SK-N-SH (cell line): ENCODE data around the gene NBL1. TPM values are rescaled to one million over a fixed set of nuclear protein-coding genes. Genes with fewer than 3 reads are reported as not detected.

Experiments used
- CTCF ChIA-PET: fragments of 300-600, 350-600 bp; formaldehyde crosslinking; extraction: SDS; loops from one replicate; lab custom pipeline; 2021; lab: Yijun Ruan, JAX
- POLR2A ChIA-PET: fragments of 350-600 bp; sonication (Branson Sonifier 250); formaldehyde crosslinking; extraction: SDS; loops from one replicate; lab custom pipeline; 2020; ENCODE audit warnings: antibody characterized with exemption, inconsistent platforms; lab: Yijun Ruan, JAX
- DNase-seq: peaks from one replicate; pipeline ENCODE4 v3.0.0; 2012
- H2AFZ ChIP-seq: fragments of 200-600 bp; sonication (generic); 2 replicates; pipeline ENCODE4 v1.8.1; 2016; ENCODE audit warnings: antibody characterized with exemption, mild to moderate bottlenecking, low read depth
- H3F3A ChIP-seq: fragments of 200-600 bp; sonication (generic); replicated peaks from 2 replicates; pipeline ENCODE3; 2016; ENCODE audit warnings: antibody characterized with exemption, mild to moderate bottlenecking; ENCODE audit not compliant: insufficient read depth
- H3K27ac ChIP-seq, 2 experiments: fragments of 200-500 bp in 1 of 2; fragments of 200-600 bp in 1 of 2; sonication (Bioruptor generic) in 1 of 2; sonication (generic), shearing (Covaris generic) in 1 of 2; 2 replicates each; pipeline versions ENCODE4 v1.5.1 to v1.6.1; 2014 to 2016; ENCODE audit warnings: low read depth in 2 of 2, inconsistent platforms in 1 of 2, low read length in 1 of 2, mild to moderate bottlenecking in 1 of 2, mixed read lengths in 1 of 2
- H3K27me3 ChIP-seq: fragments of 200-600 bp; sonication (generic), shearing (Covaris generic); 2 replicates; pipeline ENCODE4 v1.6.1; 2016; ENCODE audit warnings: mixed run types; ENCODE audit not compliant: insufficient read depth
- H3K36me3 ChIP-seq, 2 experiments: fragments of 200-500 bp in 1 of 2; fragments of 200-600 bp in 1 of 2; sonication (Bioruptor generic) in 1 of 2; sonication (generic) in 1 of 2; replicated peaks in 1 of 2; 2 replicates each; pipeline versions ENCODE3 to v1.5.1; 2014 to 2016; ENCODE audit warnings: low read length in 1 of 2, mild to moderate bottlenecking in 1 of 2; ENCODE audit not compliant: insufficient read depth in 2 of 2, control insufficient read depth in 1 of 2
- H3K4me1 ChIP-seq, 2 experiments: fragments of 200-500 bp in 1 of 2; fragments of 200-600 bp in 1 of 2; sonication (Bioruptor generic) in 1 of 2; sonication (generic), shearing (Covaris generic) in 1 of 2; 2 replicates each; pipeline versions ENCODE4 v1.5.1 to v1.6.1; 2014 to 2016; ENCODE audit warnings: low read depth in 1 of 2, low read length in 1 of 2, mixed run types in 1 of 2; ENCODE audit not compliant: insufficient read depth in 2 of 2, control insufficient read depth in 1 of 2
- H3K4me2 ChIP-seq: fragments of 200-600 bp; sonication (generic), shearing (Covaris generic); 2 replicates; pipeline ENCODE4 v1.6.1; 2017; ENCODE audit warnings: mixed run types
- H3K4me3 ChIP-seq, 2 experiments: fragments of 200-500 bp in 1 of 2; fragments of 200-600 bp in 1 of 2; sonication (Bioruptor generic) in 1 of 2; sonication (generic), shearing (Covaris generic) in 1 of 2; 2 replicates each; pipeline versions ENCODE4 v1.5.1 to v1.8.1; 2014 to 2016; ENCODE audit warnings: low read depth in 2 of 2, inconsistent platforms in 1 of 2, low read length in 1 of 2, mild to moderate bottlenecking in 1 of 2, mixed read lengths in 1 of 2, moderate library complexity in 1 of 2
- H3K79me2 ChIP-seq: fragments of 200-600 bp; sonication (generic); 2 replicates; pipeline ENCODE4 v1.8.1; 2017; ENCODE audit warnings: mild to moderate bottlenecking; ENCODE audit not compliant: insufficient read depth
- H3K9ac ChIP-seq: fragments of 200-600 bp; sonication (generic); 2 replicates; pipeline ENCODE4 v1.6.1; 2017; ENCODE audit warnings: mixed run types
- H3K9me2 ChIP-seq: fragments of 200-600 bp; sonication (generic); 2 replicates; pipeline ENCODE4 v1.6.1; 2017; ENCODE audit warnings: mixed run types
- H3K9me3 ChIP-seq: fragments of 200-600 bp; sonication (generic); 2 replicates; pipeline ENCODE4 v1.6.1; 2017; ENCODE audit warnings: mixed run types, mild to moderate bottlenecking, moderate library complexity
- H4K20me1 ChIP-seq: fragments of 200-600 bp; sonication (generic); 2 replicates; pipeline ENCODE4 v1.6.1; 2017; ENCODE audit warnings: mild to moderate bottlenecking, mixed run types; ENCODE audit not compliant: insufficient read depth
- FOSL2 ChIP-seq: IDR thresholded peaks from 2 replicates; pipeline ENCODE4 v1.4.0; 2012; ENCODE audit warnings: low read depth, mild to moderate bottlenecking, moderate library complexity, borderline replicate concordance
- FOXJ3 ChIP-seq: sonication (generic); formaldehyde crosslinking; IDR thresholded peaks from 2 replicates; pipeline ENCODE4 v1.5.1; 2020; ENCODE audit warnings: mild to moderate bottlenecking, missing genetic modification reagents
- FOXM1 ChIP-seq: IDR thresholded peaks from 2 replicates; pipeline ENCODE4 v1.4.0; 2012; ENCODE audit warnings: low read depth, mild to moderate bottlenecking
- MAX ChIP-seq: IDR thresholded peaks from 2 replicates; pipeline ENCODE4 v1.4.0; 2012; ENCODE audit warnings: low read depth
- MEF2A ChIP-seq: IDR thresholded peaks from 2 replicates; pipeline ENCODE4 v1.4.0; 2012; ENCODE audit warnings: low read depth, borderline replicate concordance
- MXI1 ChIP-seq: IDR thresholded peaks from 2 replicates; pipeline ENCODE4 v1.6.1; 2012; ENCODE audit warnings: mild to moderate bottlenecking, low read depth, low read length, improper control_type of control experiment
- NFIC ChIP-seq: IDR thresholded peaks from 2 replicates; pipeline ENCODE4 v1.4.0; 2012; ENCODE audit warnings: borderline replicate concordance
- RCOR1 ChIP-seq: fragments of 150-350 bp; IDR thresholded peaks from 2 replicates; pipeline ENCODE4 v1.6.1; 2017; ENCODE audit warnings: antibody characterized with exemption, low read length
- SMC3 ChIP-seq: IDR thresholded peaks from 2 replicates; pipeline ENCODE4 v1.6.1; 2012; ENCODE audit warnings: low read depth, low read length, improper control_type of control experiment
- TCF12 ChIP-seq: IDR thresholded peaks from 2 replicates; pipeline ENCODE4 v1.4.0; 2012
- WGBS: methylation state at CpG from one replicate; pipeline ENCODE4 v1.1.6; 2017; ENCODE audit warnings: low lambda C conversion rate; 5-methylcytosine and 5-hydroxymethylcytosine counted together
- polyA plus RNA-seq, 3 experiments: library from polyadenylated mRNA; depleted of rRNA; stranded (reverse); fragments of >200 nt; gene quantifications; 2 replicates each; pipeline ENCODE4 v1.2.3, GENCODE V29; 2012

The NBL1 gene
- polyA plus RNA-seq, 1 of the 3 experiments (the other 2 are of a cell fraction), result 36.1 TPM

- Histone ChIP-seq H4K20me1 (no peaks in the 10 kb centered on the region), H3K79me2 (no peaks in the 10 kb centered on the region), H3K4me3 (no peak overlapping the region), H2AFZ (no peak overlapping the region), H3K9me3 (no peaks in the 10 kb centered on the region), H3K27me3 (no peaks in the 10 kb centered on the region), H3F3A (no peaks in the 10 kb centered on the region), H3K9ac (no peak overlapping the region), H3K9me2 (no peaks in the 10 kb centered on the region), H3K27ac (no peak overlapping the region), H3K36me3 (no peaks in the 10 kb centered on the region), H3K4me2 (no peak overlapping the region), H3K4me1 (peaks cover 0 to 13% of the 10 kb centered on the region in 2 experiments; a peak in 1 of 4 replicates)
- WGBS, result 86% methylated on average over 1 of the region's 1 CpG
- CTCF ChIA-PET, result interaction anchor here (1.3 to 2.1 kb wide), 3 partner anchors 17 to 28 kb away, joined by 3 to 16 read pairs (median 8); no protein-coding TSS in a partner anchor
- peak; percentile 30; the same call in 1 of the 2 replicates for TF ChIP-seq RCOR1
- TF ChIP-seq MXI1, result no peak
- no peak for TF ChIP-seq SMC3
- DNase-seq, result no peak
- POLR2A ChIA-PET, result no interaction called here
Measured at GRCh38 chr1:19687414-19687813, 43.3 kb downstream of the NBL1 start.

GRCh38 chr1:19688041-19688842 is 44.1 kb downstream of the NBL1 start:
- Histone ChIP-seq H3K27me3 (no peaks in the 10 kb centered on the region), H3K4me2 (no peak overlapping the region), H3K9me2 (no peaks in the 10 kb centered on the region), H3K9ac (no peak overlapping the region), H3K4me3 (no peak overlapping the region), H3F3A (no peaks in the 10 kb centered on the region), H3K79me2 (no peaks in the 10 kb centered on the region), H3K27ac (no peak overlapping the region; a peak in 1 of 4 replicates), H3K9me3 (no peaks in the 10 kb centered on the region), H3K4me1 (peaks cover 0 to 12% of the 10 kb centered on the region in 2 experiments; a peak in 1 of 4 replicates), H4K20me1 (no peaks in the 10 kb centered on the region), H3K36me3 (no peaks in the 10 kb centered on the region), H2AFZ (no peak overlapping the region)
- 95% methylated on average over 11 of the region's 19 CpGs for WGBS
- TF ChIP-seq MAX, result no peak
- TF ChIP-seq NFIC, result no peak
- TF ChIP-seq MEF2A, result no peak
- TF ChIP-seq TCF12, result no peak
- TF ChIP-seq SMC3, result no peak
- TF ChIP-seq FOXJ3 (CRISPR knock-in tag), result no peak
- TF ChIP-seq FOSL2, result no peak
- TF ChIP-seq FOXM1, result no peak
- CTCF ChIA-PET, result interaction anchor here (1.0 to 2.5 kb wide), 5 partner anchors 16 to 28 kb away, joined by 3 to 19 read pairs (median 16); no protein-coding TSS in a partner anchor
- no peak for DNase-seq
- POLR2A ChIA-PET, result no interaction called here
